OCI-LY3 (cell line): Measurements from ENCODE around the gene ZNF573.
"Not testable (repeated sequence)": the region's sequence is repeated elsewhere in the genome, so short reads cannot be mapped to it uniquely, and the experiment has no call there.

ENCODE experiments used
- H2AFZ ChIP-seq: fragments of 200-600, 300-600 bp; shearing (Covaris generic); 2 replicates; pipeline ENCODE4 v1.6.0; 2014; ENCODE audit warnings: antibody characterized with exemption, low read depth, low read length
- H3K27ac ChIP-seq: fragments of 200-600, 300-600 bp; sonication (generic); 2 replicates; pipeline ENCODE4 v1.5.1; 2014; ENCODE audit warnings: mild to moderate bottlenecking, low read length, moderate library complexity, mixed read lengths
- H3K27me3 ChIP-seq: fragments of 200-600, 300-600 bp; sonication (generic); 2 replicates; pipeline ENCODE4 v1.6.1; 2014; ENCODE audit warnings: low read depth, low read length, mixed read lengths
- H3K36me3 ChIP-seq: fragments of 200-600, 300-600 bp; sonication (generic); replicated peaks from 2 replicates; pipeline ENCODE3; 2014; ENCODE audit warnings: low read depth, low read length, mixed read lengths
- H3K4me1 ChIP-seq: fragments of 300-600, 200-600 bp; sonication (generic); 2 replicates; pipeline ENCODE4 v1.6.1; 2014; ENCODE audit warnings: low read length, mixed read lengths
- H3K4me2 ChIP-seq: fragments of 200-600, 300-600 bp; sonication (generic); 2 replicates; pipeline ENCODE4 v1.6.1; 2014; ENCODE audit warnings: low read length, mixed read lengths
- H3K4me3 ChIP-seq: fragments of 300-600, 200-600 bp; sonication (generic); 2 replicates; pipeline ENCODE4 v1.5.1; 2014; ENCODE audit warnings: antibody characterized with exemption, mild to moderate bottlenecking, low read length, moderate library complexity
- H3K79me2 ChIP-seq: fragments of 300-600, 200-600 bp; shearing (Covaris generic); 2 replicates; pipeline ENCODE4 v1.6.1; 2014; ENCODE audit warnings: mild to moderate bottlenecking, low read length, mixed read lengths
- H3K9ac ChIP-seq: fragments of 300-600, 200-600 bp; shearing (Covaris generic); 2 replicates; pipeline ENCODE4 v1.6.0; 2014; ENCODE audit warnings: mild to moderate bottlenecking, low read length, moderate library complexity
- H3K9me3 ChIP-seq: fragments of 200-600, 300-600 bp; shearing (Covaris generic); 2 replicates; pipeline ENCODE4 v1.6.1; 2014; ENCODE audit warnings: low read length, mixed read lengths; ENCODE audit not compliant: insufficient read depth
- H4K20me1 ChIP-seq: fragments of 200-600, 300-600 bp; sonication (generic); 2 replicates; pipeline ENCODE4 v1.6.1; 2016; ENCODE audit warnings: low read length, mixed read lengths; ENCODE audit not compliant: insufficient read depth
- EZH2phosphoT487 ChIP-seq: fragments of 200-600 bp; shearing (Covaris generic); IDR thresholded peaks from 2 replicates; pipeline ENCODE4 v1.6.1; 2018; ENCODE audit warnings: antibody characterized with exemption, mixed run types, low read depth
- TF ChIP-seq, protein P1 (sequence below): fragments of 200-600, 300-600 bp; sonication (generic); IDR thresholded peaks from 2 replicates; pipeline ENCODE4 v1.5.1; 2014; ENCODE audit warnings: antibody characterized with exemption, low read length, low read depth

The ZNF573 gene

DNA sequence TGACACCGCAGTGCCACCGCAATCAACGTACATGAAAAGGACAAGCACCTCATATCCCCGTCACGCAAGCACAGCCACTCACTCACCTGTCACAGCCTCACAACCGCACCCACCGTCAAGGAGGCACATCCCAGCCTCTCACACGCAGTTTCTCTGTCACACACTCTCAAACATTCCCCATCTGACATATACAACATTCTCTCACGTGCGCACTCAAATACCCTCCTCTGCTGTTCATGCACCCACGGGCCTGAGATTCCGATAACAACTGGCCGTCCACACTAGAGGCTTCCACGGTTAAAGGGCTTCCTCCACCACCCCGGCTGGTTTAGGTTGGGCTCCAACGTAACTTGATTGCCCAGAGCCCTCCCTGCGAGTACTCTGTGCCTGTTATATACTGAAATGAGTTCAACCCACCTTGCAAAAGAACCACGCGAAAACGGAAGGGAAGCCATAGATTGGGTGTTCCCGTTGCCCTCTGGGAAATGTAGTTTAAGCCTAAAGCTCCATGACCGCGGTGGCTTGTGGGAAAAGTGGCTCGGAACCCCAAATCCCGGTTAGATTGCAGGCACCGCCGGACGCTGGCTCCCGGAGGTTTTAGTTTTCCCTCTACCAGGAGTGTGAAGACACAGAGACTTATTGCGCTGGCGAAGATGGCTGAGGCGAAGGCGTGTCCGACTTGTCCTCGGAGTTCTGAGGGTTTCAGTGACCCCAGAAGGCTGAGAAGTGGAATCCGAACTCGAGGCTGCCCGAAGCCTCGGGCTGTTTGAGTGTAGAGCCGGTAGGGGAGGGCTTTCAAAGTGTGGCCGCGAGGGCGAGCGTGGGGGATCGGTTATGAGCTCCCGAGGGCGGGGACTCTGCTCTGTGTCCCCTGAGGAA lies at the start of gene ZNF573:
TSS of gene ZNF573 (minus strand) at position 460 of the 879 bp plus-strand sequence. CDS start 5,857 bp downstream, outside the sequence.
- H3K9ac ChIP-seq = peak within 1 kb of the TSS; percentile 86
- peak within 1 kb of the TSS; percentile 98 for H2AFZ ChIP-seq
- no peaks in the 10 kb centered on the region for H3K27me3 ChIP-seq
- H4K20me1 ChIP-seq = no peaks in the 10 kb centered on the region
- TF ChIP-seq, protein P1, sequence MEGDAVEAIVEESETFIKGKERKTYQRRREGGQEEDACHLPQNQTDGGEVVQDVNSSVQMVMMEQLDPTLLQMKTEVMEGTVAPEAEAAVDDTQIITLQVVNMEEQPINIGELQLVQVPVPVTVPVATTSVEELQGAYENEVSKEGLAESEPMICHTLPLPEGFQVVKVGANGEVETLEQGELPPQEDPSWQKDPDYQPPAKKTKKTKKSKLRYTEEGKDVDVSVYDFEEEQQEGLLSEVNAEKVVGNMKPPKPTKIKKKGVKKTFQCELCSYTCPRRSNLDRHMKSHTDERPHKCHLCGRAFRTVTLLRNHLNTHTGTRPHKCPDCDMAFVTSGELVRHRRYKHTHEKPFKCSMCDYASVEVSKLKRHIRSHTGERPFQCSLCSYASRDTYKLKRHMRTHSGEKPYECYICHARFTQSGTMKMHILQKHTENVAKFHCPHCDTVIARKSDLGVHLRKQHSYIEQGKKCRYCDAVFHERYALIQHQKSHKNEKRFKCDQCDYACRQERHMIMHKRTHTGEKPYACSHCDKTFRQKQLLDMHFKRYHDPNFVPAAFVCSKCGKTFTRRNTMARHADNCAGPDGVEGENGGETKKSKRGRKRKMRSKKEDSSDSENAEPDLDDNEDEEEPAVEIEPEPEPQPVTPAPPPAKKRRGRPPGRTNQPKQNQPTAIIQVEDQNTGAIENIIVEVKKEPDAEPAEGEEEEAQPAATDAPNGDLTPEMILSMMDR = no peak
- no peak for TF ChIP-seq EZH2phosphoT487
- peak within 1 kb of the TSS; percentile 87 for H3K4me3 ChIP-seq
- H3K4me2 ChIP-seq = peak within 1 kb of the TSS; percentile 77
- H3K4me1 ChIP-seq = peaks cover 7% of the 10 kb centered on the region
- H3K27ac ChIP-seq = peak within 1 kb of the TSS; percentile 61
- peaks cover 6% of the 10 kb centered on the region for H3K36me3 ChIP-seq
- peaks cover 5% of the 10 kb centered on the region; the same call in 1 of the 2 replicates for H3K79me2 ChIP-seq
- H3K9me3 ChIP-seq = 0 out of 2 replicates have a peak, but pooled peaks cover 4% of the 10 kb centered on the region

DNA sequence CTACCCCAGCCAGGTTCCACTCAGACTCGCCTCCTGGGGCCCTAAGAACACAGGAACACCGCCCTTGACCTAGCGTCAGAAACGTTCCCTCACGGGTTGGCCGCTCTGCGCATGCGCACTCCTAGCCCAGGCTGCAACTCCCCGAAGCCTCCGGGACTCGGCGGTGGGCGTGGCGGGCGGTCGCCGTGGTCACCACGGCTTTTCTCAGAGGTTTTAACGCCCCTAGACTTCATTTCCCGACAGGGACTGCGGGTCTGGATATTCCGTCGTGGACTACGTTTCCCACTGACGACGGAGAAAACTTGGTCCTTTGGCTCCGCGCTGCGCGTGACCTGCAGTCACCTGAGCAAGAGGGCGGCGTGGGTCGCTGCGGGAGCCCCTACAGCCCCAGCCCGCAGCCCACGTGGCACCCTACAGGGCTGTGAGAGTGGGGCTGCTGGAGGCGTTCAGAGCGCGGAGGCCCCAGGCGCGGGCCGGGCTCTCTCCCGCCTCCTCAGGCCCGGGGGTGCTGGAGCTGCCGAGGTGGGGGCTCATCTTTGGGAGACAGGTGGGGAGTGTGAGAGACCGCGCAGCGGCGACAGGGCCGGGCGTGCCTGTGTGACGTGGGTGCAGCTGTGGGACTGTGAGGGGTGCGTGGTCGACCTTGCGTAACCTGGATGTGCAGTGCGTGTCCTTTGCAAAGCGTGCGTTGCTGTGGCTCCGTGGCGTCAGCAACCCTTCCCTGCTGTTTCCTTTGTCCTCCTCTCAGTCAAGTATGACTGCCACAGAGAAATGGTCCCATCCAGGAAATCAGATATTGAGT lies 38.0 kb upstream of the ZNF573 start:
- Histone ChIP-seq H3K4me1 (no peaks in the 10 kb centered on the region), H4K20me1 (no peaks in the 10 kb centered on the region), H3K27ac (no peak overlapping the region), H3K9ac (no peak overlapping the region), H2AFZ (no peak overlapping the region), H3K27me3 (no peaks in the 10 kb centered on the region), H3K36me3 (no peaks in the 10 kb centered on the region), H3K4me3 (no peak overlapping the region), H3K4me2 (no peak overlapping the region), H3K9me3 (peaks cover 6% of the 10 kb centered on the region), H3K79me2 (no peaks in the 10 kb centered on the region)
- TF ChIP-seq, protein P1 = no peak
- TF ChIP-seq EZH2phosphoT487 = no peak

DNA sequence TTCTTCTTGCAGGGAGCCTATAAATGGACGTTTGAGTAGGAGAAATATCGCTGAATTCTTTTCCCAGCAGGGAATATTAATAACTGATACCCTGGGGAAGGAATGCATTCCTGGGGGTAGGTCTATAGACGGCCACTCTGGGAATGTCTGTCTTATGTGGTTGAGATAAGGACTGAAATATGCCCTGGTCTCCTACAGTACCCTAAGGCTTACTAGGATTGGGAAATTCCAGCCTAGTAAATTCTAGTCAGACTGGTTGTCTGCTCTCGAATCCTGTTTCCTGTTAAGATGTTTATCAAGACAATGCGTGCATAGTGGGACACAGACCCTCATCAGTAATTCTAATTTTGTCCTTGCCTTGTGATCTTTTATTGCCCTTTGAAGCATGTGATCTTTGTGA lies 36.2 kb upstream of the ZNF573 start:
- H3K9me3 ChIP-seq, H3K79me2 ChIP-seq, H4K20me1 ChIP-seq, H3K36me3 ChIP-seq, H3K4me3 ChIP-seq, H3K4me1 ChIP-seq, H2AFZ ChIP-seq, H3K27ac ChIP-seq, H3K4me2 ChIP-seq, H3K27me3 ChIP-seq, H3K9ac ChIP-seq: not testable (repeated sequence)

DNA sequence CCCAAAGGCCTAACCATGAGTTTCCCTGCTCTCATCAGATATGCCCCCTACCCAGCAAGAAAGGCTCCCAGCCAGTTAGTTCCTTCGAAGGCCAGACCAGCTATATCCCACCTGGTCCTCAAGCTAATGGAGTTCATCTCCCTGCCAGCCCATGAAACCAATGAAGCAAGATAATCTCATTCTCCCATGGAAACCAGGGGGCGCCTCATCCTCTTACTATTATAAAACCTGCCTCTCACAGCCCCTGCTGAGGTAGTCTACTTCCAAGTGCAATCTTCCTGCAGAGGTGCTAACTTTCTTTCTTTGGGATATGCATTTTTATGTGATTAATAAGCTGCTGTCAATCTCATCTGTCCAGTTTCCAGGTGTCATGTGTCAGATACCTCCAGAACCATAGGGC lies 34.0 kb upstream of the ZNF573 start:
- peaks cover 3% of the 10 kb centered on the region for H3K9me3 ChIP-seq
- no peaks in the 10 kb centered on the region for H3K27me3 ChIP-seq
- no peaks in the 10 kb centered on the region for H3K4me1 ChIP-seq
- no peak overlapping the region for H3K9ac ChIP-seq
- H3K27ac ChIP-seq = no peak overlapping the region
- no peak overlapping the region for H3K4me2 ChIP-seq
- no peak overlapping the region for H3K4me3 ChIP-seq
- no peak for TF ChIP-seq EZH2phosphoT487
- TF ChIP-seq, protein P1 = no peak
- H2AFZ ChIP-seq = no peak overlapping the region
- no peaks in the 10 kb centered on the region for H3K36me3 ChIP-seq
- H3K79me2 ChIP-seq = no peaks in the 10 kb centered on the region
- H4K20me1 ChIP-seq = no peaks in the 10 kb centered on the region
